Esophagus squamous epithelium (tissue), 5 donors: ENCODE measurements around the gene PTPRJ. TPM values are rescaled to one million over a fixed set of nuclear protein-coding genes. Genes with fewer than 3 reads are reported as not detected.

Experiments used
- DNase-seq: peaks from one replicate; lab custom pipeline; 2025; lab: John Stamatoyannopoulos, UW
- H3K27ac ChIP-seq, 4 donors: fragments of 200-600 bp; sonication (generic); one replicate each; pipeline ENCODE4 v1.5.1; 2016 to 2019; ENCODE audit warnings: mild to moderate bottlenecking in 1 of 4
- H3K27me3 ChIP-seq, 4 donors: fragments of 200-600 bp; sonication (generic); 1 replicate in 3 of 4; 2 replicates in 1 of 4; pipeline versions ENCODE4 v1.5.1 to v1.6.0; 2017 to 2021; ENCODE audit warnings: antibody characterized with exemption in 1 of 4
- H3K36me3 ChIP-seq, 3 donors: fragments of 200-600 bp; sonication (generic); one replicate each; pipeline ENCODE4 v1.5.1; 2016 to 2019
- H3K4me1 ChIP-seq, 3 donors: fragments of 200-600 bp; sonication (generic); one replicate each; pipeline ENCODE4 v1.5.1; 2017 to 2019
- H3K4me3 ChIP-seq, 4 donors: fragments of 200-600 bp; sonication (generic); 1 replicate in 3 of 4; 2 replicates in 1 of 4; pipeline ENCODE4 v1.5.1; 2016 to 2019; ENCODE audit warnings: mild to moderate bottlenecking in 2 of 4, moderate library complexity in 1 of 4
- H3K9me3 ChIP-seq, 3 donors: fragments of 200-600 bp; sonication (generic); one replicate each; pipeline ENCODE4 v1.5.1; 2016 to 2019
- CTCF ChIP-seq, 6 experiments: fragments of 450-650 bp in 4 of 6; fragments of 200-600 bp in 2 of 6; sonication (generic) in 2 of 6; IDR thresholded peaks; one replicate each; pipeline ENCODE4 v1.5.1; 2016 to 2019; ENCODE audit warnings: antibody characterized with exemption in 6 of 6, mild to moderate bottlenecking in 4 of 6, moderate library complexity in 4 of 6
- POLR2A ChIP-seq, 4 donors: fragments of 450-650 bp; IDR thresholded peaks; one replicate each; pipeline ENCODE4 v1.6.1; 2017; ENCODE audit warnings: antibody characterized with exemption in 4 of 4, mild to moderate bottlenecking in 4 of 4, moderate library complexity in 3 of 4
- WGBS, 2 donors: methylation state at CpG; one replicate each; pipeline ENCODE4 v1.1.5; 2018; 5-methylcytosine and 5-hydroxymethylcytosine counted together
- intact Hi-C: fragments of 100-400 bp; cut with DNase I; formaldehyde crosslinking; loops from one replicate; pipeline ENCODE4 v1.15.0; 2022
- total RNA-seq, 4 donors: library from RNA; depleted of rRNA; stranded (reverse); fragments of >200 nt; gene quantifications; one replicate each; pipeline ENCODE4 v1.1.0, GENCODE V29; 2016
- donor health status: DM: yes; HTN: yes; CAD: no.

PTPRJ gene
- total RNA-seq, 4 donors from 2014 or later, result 1.7 to 11.6 (median 3.4) TPM

GRCh38 chr11:48011798-48012391, 31.5 kb downstream of the PTPRJ start:
- TF ChIP-seq POLR2A (IDR thresholded peaks at IDR 0.05) (no peak), CTCF (IDR thresholded peaks at IDR 0.05) (no peak)
- H3K4me1 ChIP-seq, result peaks cover 6 to 28% (median 12%) of the 10 kb centered on the region in 3 donors
- 80 to 92% methylated on average over 9 of the region's 9 CpGs for WGBS, 2 donors
- no peaks in the 10 kb centered on the region for H3K9me3 ChIP-seq
- no peak for DNase-seq
- H3K27me3 ChIP-seq, result no peaks in the 10 kb centered on the region
- H3K36me3 ChIP-seq, result no peaks in the 10 kb centered on the region
- intact Hi-C loops, result no loop called here
- H3K4me3 ChIP-seq, result no peak overlapping the region
- H3K27ac ChIP-seq, result peak overlapping the region in 2 of 4 donors; percentile 55 to 63

GRCh38 chr11:48013269-48013901, 33.0 kb downstream of the PTPRJ start:
- Histone ChIP-seq H3K27ac (peak overlapping the region in 3 of 4 donors; percentile 3 to 63 (median 11)), H3K4me1 (peaks cover 6 to 40% (median 16%) of the 10 kb centered on the region in 3 donors), H3K4me3 (no peak overlapping the region), H3K36me3 (no peaks in the 10 kb centered on the region), H3K27me3 (no peaks in the 10 kb centered on the region), H3K9me3 (no peaks in the 10 kb centered on the region)
- 62 to 66% methylated on average over 2 to 5 of the region's 8 CpGs for WGBS, 2 donors
- intact Hi-C loops, result no loop called here
- no peak for TF ChIP-seq POLR2A (IDR thresholded peaks at IDR 0.05)
- TF ChIP-seq CTCF (IDR thresholded peaks at IDR 0.05), result no peak
- no peak for DNase-seq

GRCh38 chr11:48014917-48015316, 34.6 kb downstream of the PTPRJ start:
- Histone ChIP-seq H3K4me1 (peaks cover 6 to 53% (median 16%) of the 10 kb centered on the region in 3 donors), H3K27me3 (no peaks in the 10 kb centered on the region), H3K27ac (no peak overlapping the region), H3K4me3 (no peak overlapping the region), H3K36me3 (no peaks in the 10 kb centered on the region), H3K9me3 (no peaks in the 10 kb centered on the region)
- no peak for DNase-seq
- intact Hi-C loops, result no loop called here
- WGBS, 2 donors, result 74 to 79% methylated on average over 5 to 7 of the region's 8 CpGs
- TF ChIP-seq CTCF (IDR thresholded peaks at IDR 0.05), result no peak
- no peak for TF ChIP-seq POLR2A (IDR thresholded peaks at IDR 0.05)

GRCh38 chr11:48017105-48017830, 36.9 kb downstream of the PTPRJ start:
- no peak for DNase-seq
- no peaks in the 10 kb centered on the region for H3K27me3 ChIP-seq
- TF ChIP-seq POLR2A (IDR thresholded peaks at IDR 0.05) (no peak), CTCF (IDR thresholded peaks at IDR 0.05) (no peak)
- 30 to 50% methylated on average over 1 of the region's 1 CpG for WGBS, 2 donors
- H3K36me3 ChIP-seq, result no peaks in the 10 kb centered on the region
- H3K4me1 ChIP-seq, result peaks cover 6 to 49% (median 16%) of the 10 kb centered on the region in 3 donors
- no peak overlapping the region for H3K27ac ChIP-seq
- no peak overlapping the region for H3K4me3 ChIP-seq
- intact Hi-C loops, result no loop called here
- H3K9me3 ChIP-seq, result no peaks in the 10 kb centered on the region
